ENCODE measurements around the gene BCOR.

- no peak for TF ChIP-seq CTCF (IDR thresholded peaks at IDR 0.05)
- TF ChIP-seq POLR2A (IDR thresholded peaks at IDR 0.05), result no peak
Measured at GRCh38 chrX:40055495-40055894, 42.3 kb downstream of the BCOR start.
